HepG2 (cell line): Measurements from ENCODE around the gene HNRNPL. TPM values are rescaled to one million over a fixed set of nuclear protein-coding genes. Genes with fewer than 3 reads are reported as not detected.

Source experiments
- CREB1 ChIP-seq, 2 experiments: fragments of 450-650 bp in 1 of 2; IDR thresholded peaks; 2 replicates each; pipeline ENCODE4 v1.6.1; 2016 to 2017; ENCODE audit warnings: control low read depth in 1 of 2, mild to moderate bottlenecking in 1 of 2, missing compliant biosample characterization in 1 of 2, missing genetic modification characterization in 1 of 2
- EHMT2 ChIP-seq: fragments of 200-600 bp; sonication (generic); IDR thresholded peaks from 2 replicates; pipeline ENCODE4 v1.7.0; 2017; ENCODE audit warnings: antibody characterized with exemption, low read depth, low read length, borderline replicate concordance
- ELF1 ChIP-seq: sonication (generic); formaldehyde crosslinking; IDR thresholded peaks from 2 replicates; pipeline ENCODE4 v1.4.0; 2020; ENCODE audit warnings: missing genetic modification reagents
- GTF2F1 ChIP-seq: fragments of 150-350 bp; IDR thresholded peaks from 2 replicates; pipeline ENCODE4 v1.6.1; 2014; ENCODE audit warnings: low read length
- HDAC2 ChIP-seq: sonication (generic); formaldehyde crosslinking; IDR thresholded peaks from 2 replicates; pipeline ENCODE4 v1.4.0; 2020; ENCODE audit warnings: missing genetic modification reagents
- HES4 ChIP-seq: sonication (generic); formaldehyde crosslinking; IDR thresholded peaks from 2 replicates; pipeline ENCODE4 v1.9.0; 2021; ENCODE audit warnings: mild to moderate bottlenecking, missing genetic modification reagents, borderline replicate concordance
- HMG20A ChIP-seq: IDR thresholded peaks from 2 replicates; pipeline ENCODE4 v1.6.1; 2016; ENCODE audit warnings: borderline replicate concordance
- PAF1 ChIP-seq: IDR thresholded peaks from 2 replicates; pipeline ENCODE4 v1.6.1; 2016; ENCODE audit warnings: missing genetic modification reagents, missing compliant biosample characterization
- PPARG ChIP-seq: conservative IDR thresholded peaks from 2 replicates; pipeline ENCODE4 v1.6.1; 2016; ENCODE audit warnings: missing biosample characterization, missing genetic modification reagents
- RXRB ChIP-seq: IDR thresholded peaks from 2 replicates; pipeline ENCODE4 v1.6.1; 2016; ENCODE audit warnings: borderline replicate concordance, missing genetic modification reagents, missing compliant biosample characterization
- SMARCC2 ChIP-seq: fragments of 450-650 bp; IDR thresholded peaks from 2 replicates; pipeline ENCODE4 v1.6.1; 2017; ENCODE audit warnings: antibody characterized with exemption, mild to moderate bottlenecking
- YY1 ChIP-seq: IDR thresholded peaks from 2 replicates; pipeline ENCODE4 v1.6.1; 2011; ENCODE audit warnings: low read length, low read depth, moderate library complexity, mild to moderate bottlenecking; ENCODE audit not compliant: insufficient read depth, insufficient replicate concordance
- ZBTB7A ChIP-seq: sonication (generic); formaldehyde crosslinking; IDR thresholded peaks from 2 replicates; pipeline ENCODE4 v1.8.0; 2022; ENCODE audit warnings: mild to moderate bottlenecking, missing genetic modification reagents
- ZC3H4 ChIP-seq: sonication (generic); formaldehyde crosslinking; IDR thresholded peaks from 2 replicates; pipeline ENCODE4 v1.4.0; 2020; ENCODE audit warnings: missing genetic modification reagents, borderline replicate concordance
- ZNF563 ChIP-seq: sonication (generic); formaldehyde crosslinking; IDR thresholded peaks from 2 replicates; pipeline ENCODE4 v1.8.0; 2022; ENCODE audit warnings: mild to moderate bottlenecking, moderate library complexity, missing genetic modification reagents
- ZNF790 ChIP-seq: sonication (generic); formaldehyde crosslinking; IDR thresholded peaks from 2 replicates; pipeline ENCODE4 v1.8.0; 2022; ENCODE audit warnings: missing genetic modification reagents, mild to moderate bottlenecking, borderline replicate concordance
- polyA plus RNA-seq, 8 experiments: library from polyadenylated mRNA; depleted of rRNA in 3 of 8; stranded (reverse) in 7 of 8; unstranded in 1 of 8; fragments of >200 nt; fragmentation: Illumina TruSeq in 4 of 8; extraction: Trizol in 4 of 8; gene quantifications; 2 replicates each; pipeline versions ENCODE4 v1.2.1 to v1.2.3, GENCODE V29; 2011 to 2016; ENCODE audit warnings: low read depth in 4 of 8, missing spikeins in 1 of 8, mixed read lengths in 1 of 8; ENCODE audit not compliant: insufficient read depth in 1 of 8
- total RNA-seq, 5 experiments: library from RNA; depleted of rRNA; stranded (reverse); fragments of >200 nt; fragmentation: Illumina TruSeq; extraction: Trizol; gene quantifications; 2 replicates each; pipeline ENCODE4 v1.2.3, GENCODE V29; 2016; ENCODE audit warnings: low read depth in 1 of 5
- TF ChIP-seq, protein P1 (sequence below): fragments of 450-650 bp; IDR thresholded peaks from 2 replicates; pipeline ENCODE4 v1.6.1; 2017
- TF ChIP-seq, protein P2 (sequence below): sonication (generic); formaldehyde crosslinking; IDR thresholded peaks from 2 replicates; pipeline ENCODE4 v1.4.0; 2020; ENCODE audit warnings: mild to moderate bottlenecking, low read depth, missing genetic modification reagents
- TF ChIP-seq, protein P3 (sequence below): IDR thresholded peaks from 2 replicates; pipeline ENCODE4 v1.6.1; 2012; ENCODE audit warnings: low read depth, low read length, improper control_type of control experiment
- TF ChIP-seq, protein P4 (sequence below): sonication (generic); IDR thresholded peaks from 2 replicates; pipeline ENCODE4 v1.6.1; 2016; ENCODE audit warnings: low read depth, borderline replicate concordance
- TF ChIP-seq, protein P5 (sequence below): sonication (generic); formaldehyde crosslinking; IDR thresholded peaks from 2 replicates; pipeline ENCODE4 v1.4.0; 2020; ENCODE audit warnings: missing genetic modification reagents

HNRNPL gene
- total and polyA plus RNA-seq, 2 of the 13 experiments (the other 11 are each of a cell fraction or from before 2014, with no cell fraction given) = 156 to 278 TPM

DNA sequence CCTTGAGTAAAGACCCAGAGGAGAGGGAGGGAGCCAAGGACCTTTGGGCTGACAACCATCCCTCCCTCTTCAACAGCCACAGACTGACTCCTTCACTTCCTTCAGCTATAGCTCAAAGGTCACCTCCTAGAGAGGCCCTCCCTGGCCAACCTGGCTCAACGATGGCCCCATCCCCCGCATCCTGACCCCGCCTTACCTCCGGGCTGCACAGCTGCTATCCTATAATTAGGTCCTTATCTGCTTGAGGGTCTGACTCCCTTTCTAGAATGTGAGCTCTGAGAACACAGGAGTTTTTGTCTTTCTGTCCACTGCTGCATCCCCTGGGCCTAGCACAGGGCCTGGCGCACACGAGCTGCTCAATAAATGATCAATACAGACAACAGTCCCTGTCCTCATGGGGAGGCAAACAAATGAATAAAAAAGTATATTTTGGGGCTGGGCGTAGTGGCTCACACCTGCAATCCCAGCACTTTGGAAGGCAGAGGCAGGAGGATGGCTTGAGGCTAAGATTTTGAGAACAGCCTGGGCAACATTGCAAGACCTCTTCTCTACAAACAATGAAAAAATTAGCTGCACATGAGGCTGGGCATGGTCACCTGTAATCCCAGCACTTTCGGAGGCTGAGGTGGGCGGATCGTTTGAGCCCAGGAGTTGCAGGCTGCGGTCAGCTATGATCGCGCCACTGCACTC is 30.4 kb downstream of the HNRNPL start (continued):
- TF ChIP-seq HES4 (no peak), RXRB (CRISPR knock-in tag) (peak; percentile 72), HDAC2 (CRISPR knock-in tag) (peak; percentile 64; the same call in 1 of the 2 replicates), PAF1 (CRISPR knock-in tag) (no peak), ELF1 (CRISPR knock-in tag) (0 out of 2 replicates have a peak, but pooled peaks have one; percentile 19), SMARCC2 (no peak), ZC3H4 (no peak), EHMT2 (no peak), ZNF790 (CRISPR knock-in tag) (no peak), PPARG (CRISPR knock-in tag) (peak; percentile 66; the same call in 1 of the 2 replicates), CREB1 (IDR thresholded peaks at IDR 0.05) (no peak), CREB1 (CRISPR knock-in tag; IDR thresholded peaks at IDR 0.05) (peak; percentile 38; the same call in 1 of the 2 replicates), YY1 (peak; percentile 23), ZBTB7A (no peak), GTF2F1 (no peak), ZNF563 (CRISPR knock-in tag) (no peak), HMG20A (no peak)
- TF ChIP-seq, protein P1, sequence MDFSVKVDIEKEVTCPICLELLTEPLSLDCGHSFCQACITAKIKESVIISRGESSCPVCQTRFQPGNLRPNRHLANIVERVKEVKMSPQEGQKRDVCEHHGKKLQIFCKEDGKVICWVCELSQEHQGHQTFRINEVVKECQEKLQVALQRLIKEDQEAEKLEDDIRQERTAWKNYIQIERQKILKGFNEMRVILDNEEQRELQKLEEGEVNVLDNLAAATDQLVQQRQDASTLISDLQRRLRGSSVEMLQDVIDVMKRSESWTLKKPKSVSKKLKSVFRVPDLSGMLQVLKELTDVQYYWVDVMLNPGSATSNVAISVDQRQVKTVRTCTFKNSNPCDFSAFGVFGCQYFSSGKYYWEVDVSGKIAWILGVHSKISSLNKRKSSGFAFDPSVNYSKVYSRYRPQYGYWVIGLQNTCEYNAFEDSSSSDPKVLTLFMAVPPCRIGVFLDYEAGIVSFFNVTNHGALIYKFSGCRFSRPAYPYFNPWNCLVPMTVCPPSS = no peak
- TF ChIP-seq, protein P2, sequence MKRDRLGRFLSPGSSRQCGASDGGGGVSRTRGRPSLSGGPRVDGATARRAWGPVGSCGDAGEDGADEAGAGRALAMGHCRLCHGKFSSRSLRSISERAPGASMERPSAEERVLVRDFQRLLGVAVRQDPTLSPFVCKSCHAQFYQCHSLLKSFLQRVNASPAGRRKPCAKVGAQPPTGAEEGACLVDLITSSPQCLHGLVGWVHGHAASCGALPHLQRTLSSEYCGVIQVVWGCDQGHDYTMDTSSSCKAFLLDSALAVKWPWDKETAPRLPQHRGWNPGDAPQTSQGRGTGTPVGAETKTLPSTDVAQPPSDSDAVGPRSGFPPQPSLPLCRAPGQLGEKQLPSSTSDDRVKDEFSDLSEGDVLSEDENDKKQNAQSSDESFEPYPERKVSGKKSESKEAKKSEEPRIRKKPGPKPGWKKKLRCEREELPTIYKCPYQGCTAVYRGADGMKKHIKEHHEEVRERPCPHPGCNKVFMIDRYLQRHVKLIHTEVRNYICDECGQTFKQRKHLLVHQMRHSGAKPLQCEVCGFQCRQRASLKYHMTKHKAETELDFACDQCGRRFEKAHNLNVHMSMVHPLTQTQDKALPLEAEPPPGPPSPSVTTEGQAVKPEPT (CRISPR knock-in tag) = no peak
- TF ChIP-seq, protein P3, sequence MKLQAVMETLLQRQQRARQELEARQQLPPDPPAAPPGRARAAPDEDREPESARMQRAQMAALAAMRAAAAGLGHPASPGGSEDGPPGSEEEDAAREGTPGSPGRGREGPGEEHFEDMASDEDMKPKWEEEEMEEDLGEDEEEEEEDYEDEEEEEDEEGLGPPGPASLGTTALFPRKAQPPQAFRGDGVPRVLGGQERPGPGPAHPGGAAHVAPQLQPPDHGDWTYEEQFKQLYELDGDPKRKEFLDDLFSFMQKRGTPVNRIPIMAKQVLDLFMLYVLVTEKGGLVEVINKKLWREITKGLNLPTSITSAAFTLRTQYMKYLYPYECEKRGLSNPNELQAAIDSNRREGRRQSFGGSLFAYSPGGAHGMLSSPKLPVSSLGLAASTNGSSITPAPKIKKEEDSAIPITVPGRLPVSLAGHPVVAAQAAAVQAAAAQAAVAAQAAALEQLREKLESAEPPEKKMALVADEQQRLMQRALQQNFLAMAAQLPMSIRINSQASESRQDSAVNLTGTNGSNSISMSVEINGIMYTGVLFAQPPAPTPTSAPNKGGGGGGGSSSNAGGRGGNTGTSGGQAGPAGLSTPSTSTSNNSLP = no peak
- TF ChIP-seq, protein P4, sequence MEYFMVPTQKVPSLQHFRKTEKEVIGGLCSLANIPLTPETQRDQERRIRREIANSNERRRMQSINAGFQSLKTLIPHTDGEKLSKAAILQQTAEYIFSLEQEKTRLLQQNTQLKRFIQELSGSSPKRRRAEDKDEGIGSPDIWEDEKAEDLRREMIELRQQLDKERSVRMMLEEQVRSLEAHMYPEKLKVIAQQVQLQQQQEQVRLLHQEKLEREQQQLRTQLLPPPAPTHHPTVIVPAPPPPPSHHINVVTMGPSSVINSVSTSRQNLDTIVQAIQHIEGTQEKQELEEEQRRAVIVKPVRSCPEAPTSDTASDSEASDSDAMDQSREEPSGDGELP = peak; percentile 73; the same call in 1 of the 2 replicates
- TF ChIP-seq, protein P5, sequence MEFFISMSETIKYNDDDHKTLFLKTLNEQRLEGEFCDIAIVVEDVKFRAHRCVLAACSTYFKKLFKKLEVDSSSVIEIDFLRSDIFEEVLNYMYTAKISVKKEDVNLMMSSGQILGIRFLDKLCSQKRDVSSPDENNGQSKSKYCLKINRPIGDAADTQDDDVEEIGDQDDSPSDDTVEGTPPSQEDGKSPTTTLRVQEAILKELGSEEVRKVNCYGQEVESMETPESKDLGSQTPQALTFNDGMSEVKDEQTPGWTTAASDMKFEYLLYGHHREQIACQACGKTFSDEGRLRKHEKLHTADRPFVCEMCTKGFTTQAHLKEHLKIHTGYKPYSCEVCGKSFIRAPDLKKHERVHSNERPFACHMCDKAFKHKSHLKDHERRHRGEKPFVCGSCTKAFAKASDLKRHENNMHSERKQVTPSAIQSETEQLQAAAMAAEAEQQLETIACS = no peak
